Measurements from ENCODE around the gene ANGPTL3. TPM values are rescaled to one million over a fixed set of nuclear protein-coding genes. Genes with fewer than 3 reads are reported as not detected.

The ANGPTL3 gene
- total RNA-seq, 1 experiment from 2014 or later: not detected

- DNase-seq (ENCODE audit: low read depth): no peak
- in situ Hi-C loops (cut with HindIII; ENCODE audit: low pct_unique_long_range_greater_than_20kb, low sequenced_read_pairs): no loop called here
Measured at GRCh38 chr1:62613325-62613727, 16.0 kb downstream of the ANGPTL3 start.

GRCh38 chr1:62613890-62614289 lies 16.6 kb downstream of the ANGPTL3 start:
- in situ Hi-C loops (cut with HindIII; ENCODE audit: low pct_unique_long_range_greater_than_20kb, low sequenced_read_pairs): no loop called here

GRCh38 chr1:62621907-62622306 lies 24.6 kb downstream of the ANGPTL3 start:
- in situ Hi-C loops (cut with HindIII; ENCODE audit: low pct_unique_long_range_greater_than_20kb, low sequenced_read_pairs): no loop called here
- peak; percentile 83 for DNase-seq (ENCODE audit: low read depth)

More at GRCh38 chr1:62613890-62614289, 16.6 kb downstream of the ANGPTL3 start:
- DNase-seq (ENCODE audit: low read depth): peak; percentile 40

GRCh38 chr1:62625415-62625814 lies 28.1 kb downstream of the ANGPTL3 start:
- in situ Hi-C loops (cut with HindIII; ENCODE audit: low pct_unique_long_range_greater_than_20kb, low sequenced_read_pairs): no loop called here
- no peak for DNase-seq (ENCODE audit: low read depth)

- in situ Hi-C loops (cut with HindIII; ENCODE audit: low pct_unique_long_range_greater_than_20kb, low sequenced_read_pairs): no loop called here
Measured at GRCh38 chr1:62628506-62628905, 31.2 kb downstream of the ANGPTL3 start.

GRCh38 chr1:62637392-62638105 lies 40.2 kb downstream of the ANGPTL3 start:
- in situ Hi-C loops (cut with HindIII; ENCODE audit: low pct_unique_long_range_greater_than_20kb, low sequenced_read_pairs): no loop called here
- no peak for DNase-seq (ENCODE audit: low read depth)

More at GRCh38 chr1:62628506-62628905, 31.2 kb downstream of the ANGPTL3 start:
- no peak for DNase-seq (ENCODE audit: low read depth)

- DNase-seq (ENCODE audit: low read depth): no peak
- in situ Hi-C loops (cut with HindIII; ENCODE audit: low pct_unique_long_range_greater_than_20kb, low sequenced_read_pairs): no loop called here
Measured at GRCh38 chr1:62643283-62643682, 46.0 kb downstream of the ANGPTL3 start.

GRCh38 chr1:62652387-62652786 lies 55.1 kb downstream of the ANGPTL3 start:
- DNase-seq (ENCODE audit: low read depth): no peak
- in situ Hi-C loops (cut with HindIII; ENCODE audit: low pct_unique_long_range_greater_than_20kb, low sequenced_read_pairs): no loop called here

- in situ Hi-C loops (cut with HindIII; ENCODE audit: low pct_unique_long_range_greater_than_20kb, low sequenced_read_pairs): no loop called here
- DNase-seq (ENCODE audit: low read depth): no peak
Measured at GRCh38 chr1:62654744-62655143, 57.4 kb downstream of the ANGPTL3 start.

Other genes with a start within 250 kb of the ANGPTL3 start
- gene USP1, start 160.5 kb upstream of the ANGPTL3 start, total RNA-seq (2014; rRNA removed; shearing (Covaris generic); ENCODE audit: low replicate concordance): 28.0 and 30.2 TPM in 2 replicates
- 21.1 and 22.9 TPM in 2 replicates for gene DOCK7, start 90.9 kb downstream of the ANGPTL3 start, total RNA-seq (2014; rRNA removed; shearing (Covaris generic); ENCODE audit: low replicate concordance)
- 0.72 and 0.91 TPM in 2 replicates for gene ATG4C, start 186.6 kb downstream of the ANGPTL3 start, total RNA-seq (2014; rRNA removed; shearing (Covaris generic); ENCODE audit: low replicate concordance)